Muscle layer of duodenum (tissue), 2 donors: ENCODE results near the gene SLC39A8.
A peak's percentile ranks its signal among the peaks of the same experiment; 100 is the strongest.

Experiments
- H3K27ac ChIP-seq: one replicate; pipeline ENCODE4 v1.7.0; 2013; ENCODE audit warnings: mild to moderate bottlenecking, low read length
- H3K27me3 ChIP-seq: one replicate; pipeline ENCODE4 v1.7.0; 2013; ENCODE audit warnings: low read depth, mild to moderate bottlenecking, control low read depth, low read length
- H3K36me3 ChIP-seq, 2 donors: one replicate each; pipeline ENCODE4 v1.7.0; 2013; ENCODE audit warnings: low read length in 2 of 2, control low read depth in 1 of 2, mild to moderate bottlenecking in 1 of 2; ENCODE audit not compliant: insufficient read depth in 2 of 2, control insufficient read depth in 1 of 2
- H3K4me1 ChIP-seq, 2 donors: one replicate each; pipeline ENCODE4 v1.7.0; 2013; ENCODE audit warnings: low read length in 2 of 2, mild to moderate bottlenecking in 2 of 2, control low read depth in 1 of 2, moderate library complexity in 1 of 2; ENCODE audit not compliant: insufficient read depth in 2 of 2, control insufficient read depth in 1 of 2
- H3K4me3 ChIP-seq, 2 donors: one replicate each; pipeline ENCODE4 v1.7.0; 2013; ENCODE audit warnings: low read length in 2 of 2, low read depth in 1 of 2, mild to moderate bottlenecking in 1 of 2
- H3K9me3 ChIP-seq, 2 donors: one replicate each; pipeline ENCODE4 v1.7.0; 2013; ENCODE audit warnings: low read length in 2 of 2, control low read depth in 1 of 2, mild to moderate bottlenecking in 1 of 2; ENCODE audit not compliant: control insufficient read depth in 1 of 2
- donor health status: healthy.

The SLC39A8 gene

DNA sequence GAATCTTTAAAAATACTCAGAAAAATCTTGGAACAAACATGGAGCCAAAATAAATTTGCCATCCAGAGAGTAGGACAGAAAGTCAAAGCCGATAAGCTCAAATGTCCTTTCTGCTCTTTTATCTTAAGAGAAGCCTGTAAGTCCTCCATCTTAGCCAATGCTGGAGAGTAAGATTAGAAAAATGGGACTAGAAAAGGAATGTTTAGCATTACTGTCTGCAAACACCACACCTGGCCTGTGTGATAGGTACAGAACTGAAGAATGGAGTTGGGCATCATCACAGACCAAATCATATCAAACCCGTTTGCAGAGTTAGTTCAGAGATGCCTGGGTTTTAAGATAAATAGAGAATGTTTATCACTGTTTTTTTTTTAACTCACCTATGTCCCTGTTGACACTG, 10.5 kb upstream of the SLC39A8 start:
- no peak overlapping the region for H3K4me3 ChIP-seq
- no peaks in the 10 kb centered on the region for H3K9me3 ChIP-seq
- no peak overlapping the region for H3K27ac ChIP-seq
- H3K36me3 ChIP-seq: no peaks in the 10 kb centered on the region
- no peaks in the 10 kb centered on the region for H3K27me3 ChIP-seq
- H3K4me1 ChIP-seq: no peaks in the 10 kb centered on the region

- Histone ChIP-seq H3K4me3 (no peak overlapping the region), H3K36me3 (no peaks in the 10 kb centered on the region), H3K9me3 (no peaks in the 10 kb centered on the region), H3K4me1 (no peaks in the 10 kb centered on the region), H3K27me3 (no peaks in the 10 kb centered on the region), H3K27ac (no peak overlapping the region)
These were observed 9.6 kb upstream of the SLC39A8 start for GRCh38 chr4:102354671-102355454.

DNA sequence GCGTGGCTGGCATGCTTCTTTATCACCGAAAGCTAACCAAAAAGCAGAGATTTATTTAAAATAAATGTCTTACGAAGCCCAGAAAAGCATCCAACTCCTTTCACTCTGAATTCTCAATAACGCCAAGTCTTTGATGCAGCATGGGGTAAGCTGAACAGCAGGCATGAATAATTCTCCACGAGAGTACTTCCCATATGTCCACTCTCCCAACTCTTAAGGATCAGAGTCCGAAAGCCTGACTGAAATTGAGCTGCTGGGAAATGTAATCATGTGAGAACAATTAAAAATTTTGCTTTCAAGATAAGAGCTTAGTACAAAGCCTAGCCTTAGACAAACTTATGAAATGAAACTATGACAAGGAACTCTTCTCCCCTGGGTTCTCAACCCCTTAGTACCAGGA, 7.5 kb upstream of the SLC39A8 start:
- H3K27me3 ChIP-seq: no peaks in the 10 kb centered on the region
- no peak overlapping the region for H3K4me3 ChIP-seq
- H3K27ac ChIP-seq: no peak overlapping the region
- no peaks in the 10 kb centered on the region for H3K9me3 ChIP-seq
- H3K36me3 ChIP-seq: no peaks in the 10 kb centered on the region
- H3K4me1 ChIP-seq: no peaks in the 10 kb centered on the region

GRCh38 chr4:102350634-102351033, 5.4 kb upstream of the SLC39A8 start:
- no peak overlapping the region for H3K4me3 ChIP-seq
- no peaks in the 10 kb centered on the region for H3K36me3 ChIP-seq
- no peaks in the 10 kb centered on the region for H3K27me3 ChIP-seq
- H3K4me1 ChIP-seq: no peaks in the 10 kb centered on the region
- no peaks in the 10 kb centered on the region for H3K9me3 ChIP-seq
- H3K27ac ChIP-seq: no peak overlapping the region

DNA sequence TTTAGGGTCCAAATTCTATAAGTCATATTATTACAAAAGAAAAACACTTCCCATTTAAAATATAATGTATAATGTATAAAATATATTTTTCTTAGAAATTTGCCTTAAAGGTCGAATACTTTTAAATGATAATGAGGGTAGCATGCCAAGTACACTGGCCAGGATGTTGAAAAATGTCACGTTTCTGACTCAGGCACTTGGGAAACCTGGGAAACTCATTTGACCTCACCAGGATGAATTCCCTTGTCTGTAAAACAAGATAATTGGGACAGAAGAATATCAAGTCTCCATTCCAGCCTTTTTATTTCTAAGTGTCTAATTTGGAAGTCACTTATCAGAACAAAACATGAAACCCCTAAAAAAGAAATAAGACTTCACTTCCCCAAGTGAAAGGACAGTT, 3.4 kb upstream of the SLC39A8 start:
- Histone ChIP-seq H3K27ac (no peak overlapping the region), H3K9me3 (no peaks in the 10 kb centered on the region), H3K4me3 (no peak overlapping the region), H3K36me3 (no peaks in the 10 kb centered on the region), H3K4me1 (peaks cover 0 to 5% of the 10 kb centered on the region in 2 donors), H3K27me3 (no peaks in the 10 kb centered on the region)

- Histone ChIP-seq H3K4me1 (peaks cover 0 to 7% of the 10 kb centered on the region in 2 donors), H3K4me3 (peak overlapping the region; percentile 88 to 92), H3K9me3 (no peaks in the 10 kb centered on the region), H3K27ac (no peak overlapping the region), H3K36me3 (no peaks in the 10 kb centered on the region), H3K27me3 (no peaks in the 10 kb centered on the region)
These were observed 466 bp upstream of the SLC39A8 start for GRCh38 chr4:102345795-102346100.

DNA sequence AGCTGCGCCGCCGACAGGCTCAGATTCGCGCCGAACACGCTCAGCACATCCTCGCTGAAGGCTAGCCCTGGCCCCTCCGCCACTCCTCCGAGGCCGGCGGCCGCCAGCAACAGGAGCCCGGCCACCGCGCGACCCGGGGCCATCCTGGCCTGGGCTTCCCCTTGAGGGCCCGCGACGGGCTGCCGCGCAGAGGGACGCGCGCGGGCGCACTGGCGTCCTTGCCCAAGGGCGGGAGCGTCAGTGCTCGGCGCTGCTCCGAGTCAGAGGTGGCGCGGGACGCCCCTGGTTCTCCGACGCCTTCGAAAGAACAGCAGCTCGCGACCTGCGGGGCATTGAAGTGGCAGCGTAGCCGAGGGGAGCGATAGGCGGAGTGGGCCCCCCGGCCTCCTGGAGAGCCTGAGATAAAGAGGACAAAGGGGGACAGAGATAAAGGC, 745 bp downstream of the SLC39A8 start:
- no peaks in the 10 kb centered on the region for H3K27me3 ChIP-seq
- H3K36me3 ChIP-seq: no peaks in the 10 kb centered on the region
- H3K4me1 ChIP-seq: peaks cover 0 to 7% of the 10 kb centered on the region in 2 donors
- no peaks in the 10 kb centered on the region for H3K9me3 ChIP-seq
- H3K4me3 ChIP-seq: peak overlapping the region; percentile 88 to 92
- H3K27ac ChIP-seq: no peak overlapping the region

- Histone ChIP-seq H3K4me1 (peaks cover 0 to 7% of the 10 kb centered on the region in 2 donors), H3K36me3 (no peaks in the 10 kb centered on the region), H3K4me3 (peak overlapping the region; percentile 88 to 92), H3K27ac (no peak overlapping the region), H3K27me3 (no peaks in the 10 kb centered on the region), H3K9me3 (no peaks in the 10 kb centered on the region)
These were observed 1.2 kb downstream of the SLC39A8 start for GRCh38 chr4:102343964-102344519.

DNA sequence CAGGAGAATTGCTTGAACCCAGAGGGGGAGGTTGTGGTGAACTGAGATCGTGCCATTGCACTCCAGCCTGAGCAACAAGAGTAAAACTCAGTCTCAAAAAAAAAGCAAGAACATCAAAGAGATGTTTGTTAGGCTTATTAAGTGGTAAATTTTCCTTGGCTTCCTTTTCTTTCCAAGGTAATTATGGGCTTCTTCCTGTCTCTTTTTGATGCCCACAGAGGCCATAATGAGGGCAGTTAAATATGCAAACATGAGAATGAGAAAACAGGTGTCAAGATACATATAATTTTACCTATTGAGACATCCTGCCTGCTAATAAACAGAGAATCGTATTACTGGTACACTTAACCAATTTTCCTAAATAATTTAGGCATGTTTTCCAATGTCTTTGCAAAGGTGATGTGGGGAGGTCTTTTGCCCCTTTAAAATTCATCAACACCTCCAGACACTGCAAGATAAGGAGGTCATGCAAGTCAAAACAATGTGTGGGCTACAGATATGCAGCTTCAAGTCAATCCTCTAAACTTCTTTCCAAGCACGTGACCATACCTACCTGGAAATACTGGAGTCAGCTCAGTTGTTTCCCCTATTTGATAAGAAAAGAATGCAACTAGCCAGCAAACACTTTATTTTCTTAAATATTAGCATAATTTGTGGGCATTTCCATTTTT, 2.7 kb downstream of the SLC39A8 start:
- H3K27ac ChIP-seq: no peak overlapping the region

GRCh38 chr4:102341201-102341600, 4.1 kb downstream of the SLC39A8 start:
- no peaks in the 10 kb centered on the region for H3K36me3 ChIP-seq
- peaks cover 0 to 7% of the 10 kb centered on the region in 2 donors for H3K4me1 ChIP-seq
- no peaks in the 10 kb centered on the region for H3K9me3 ChIP-seq
- H3K4me3 ChIP-seq: no peak overlapping the region
- no peaks in the 10 kb centered on the region for H3K27me3 ChIP-seq
- no peak overlapping the region for H3K27ac ChIP-seq

More for the DNA sequence above, 2.7 kb downstream of the SLC39A8 start:
- no peaks in the 10 kb centered on the region for H3K27me3 ChIP-seq
- H3K4me1 ChIP-seq: peaks cover 0 to 7% of the 10 kb centered on the region in 2 donors
- no peak overlapping the region for H3K4me3 ChIP-seq
- no peaks in the 10 kb centered on the region for H3K9me3 ChIP-seq
- no peaks in the 10 kb centered on the region for H3K36me3 ChIP-seq

DNA sequence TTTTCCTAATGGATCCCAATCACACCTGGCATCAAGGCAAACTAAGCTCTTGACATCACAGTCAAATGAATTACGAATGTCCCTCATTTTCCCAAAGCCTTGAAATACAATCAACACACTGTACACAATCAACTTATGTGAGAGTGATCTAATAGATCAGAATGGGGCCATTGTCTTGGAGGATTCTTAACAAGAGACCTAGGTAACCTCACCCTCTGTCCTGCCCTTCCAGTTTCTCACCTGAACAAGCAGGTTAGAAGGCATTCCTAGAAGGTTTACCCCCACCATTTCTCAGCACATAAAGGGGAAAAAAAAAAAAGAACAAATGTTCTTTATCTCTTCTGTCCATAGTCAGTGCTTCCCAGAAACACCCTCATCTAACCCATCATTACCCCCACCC, 6.3 kb downstream of the SLC39A8 start:
- H3K36me3 ChIP-seq: no peaks in the 10 kb centered on the region
- H3K9me3 ChIP-seq: no peaks in the 10 kb centered on the region
- no peaks in the 10 kb centered on the region for H3K27me3 ChIP-seq
- no peak overlapping the region for H3K4me3 ChIP-seq
- no peak overlapping the region for H3K27ac ChIP-seq
- H3K4me1 ChIP-seq: peaks cover 0 to 5% of the 10 kb centered on the region in 2 donors
